Activated CD8-positive, alpha-beta memory T cell treated with anti-CD3 and anti-CD28 coated beads for 36 hours (primary cell): ENCODE data around the gene TCEAL7. TPM values are rescaled to one million over a fixed set of nuclear protein-coding genes. Genes with fewer than 3 reads are reported as not detected.

ENCODE experiments used
- CTCF ChIA-PET: fragments of 350-600 bp; sonication (Branson Sonifier 250); formaldehyde crosslinking; loops from one replicate; lab custom pipeline; 2021; ENCODE audit warnings: antibody characterized with exemption; lab: Charles Lee
- POLR2A ChIA-PET: fragments of 350-600 bp; sonication (Branson Sonifier 250); formaldehyde crosslinking; loops from one replicate; lab custom pipeline; 2021; ENCODE audit warnings: antibody characterized with exemption; lab: Charles Lee
- total RNA-seq, 2 experiments: library from RNA; stranded (reverse); gene quantifications; one replicate each; pipeline ENCODE4 v1.2.3, GENCODE V29; 2021

The TCEAL7 gene
- total RNA-seq, 2 experiments from 2014 or later, result not detected

GRCh38 chrX:103362474-103362873 is 32.4 kb downstream of the TCEAL7 start:
- CTCF ChIA-PET, result no interaction called here
- POLR2A ChIA-PET, result no interaction called here

- CTCF ChIA-PET, result no interaction called here
- POLR2A ChIA-PET, result no interaction called here
These were observed 33.0 kb downstream of the TCEAL7 start for GRCh38 chrX:103363046-103363445.

- CTCF ChIA-PET, result no interaction called here
- POLR2A ChIA-PET, result no interaction called here
These were observed 37.5 kb downstream of the TCEAL7 start for GRCh38 chrX:103367502-103367901.

GRCh38 chrX:103369479-103369878 is 39.4 kb downstream of the TCEAL7 start:
- CTCF ChIA-PET, result no interaction called here

GRCh38 chrX:103372886-103373285 is 42.8 kb downstream of the TCEAL7 start:
- ChIA-PET CTCF (no interaction called here), POLR2A (no interaction called here)

More at GRCh38 chrX:103369479-103369878, 39.4 kb downstream of the TCEAL7 start:
- POLR2A ChIA-PET, result no interaction called here

GRCh38 chrX:103373581-103373980 is 43.5 kb downstream of the TCEAL7 start:
- ChIA-PET CTCF (no interaction called here), POLR2A (no interaction called here)

GRCh38 chrX:103376118-103376978 is 46.3 kb downstream of the TCEAL7 start, which contains the start of gene BEX3:
Gene BEX3 (plus strand): TSS chrX:103376538. CDS start chrX:103377522, 984 bp downstream.
- ChIA-PET CTCF (no interaction called here), POLR2A (no interaction called here)

GRCh38 chrX:103376979-103377324 is 46.9 kb downstream of the TCEAL7 start:
- POLR2A ChIA-PET, result no interaction called here
- CTCF ChIA-PET, result no interaction called here

- ChIA-PET POLR2A (no interaction called here), CTCF (no interaction called here)
These were observed 49.0 kb downstream of the TCEAL7 start for GRCh38 chrX:103378990-103379389.

Other genes starting within 250 kb of the TCEAL7 start
- not detected for gene NXF3, start 237.1 kb upstream of the TCEAL7 start, total RNA-seq
- 10 to 100 TPM; 12.2 to 12.8 TPM for gene BEX4, start 115.1 kb upstream of the TCEAL7 start, total RNA-seq
- 10 to 100 TPM; 26.1 to 27.5 TPM for gene TCEAL8, start 75.1 kb upstream of the TCEAL7 start, total RNA-seq
- gene TCEAL5, start 53.5 kb upstream of the TCEAL7 start, total RNA-seq, result not detected
- gene BEX2, start 19.2 kb upstream of the TCEAL7 start, total RNA-seq, result 1 to 10 TPM; 7.0 to 8.2 TPM
- gene TCEAL9, start 26.3 kb downstream of the TCEAL7 start, total RNA-seq, result 1 to 10 TPM; 4.4 to 5.5 TPM
- gene BEX3, start 46.3 kb downstream of the TCEAL7 start, total RNA-seq, result 10 to 100 TPM; 11.7 to 13.0 TPM
- gene RAB40A, start 189.2 kb downstream of the TCEAL7 start, total RNA-seq, result under 1 TPM; 0.10 to 0.25 TPM